C4-2B (cell line): ENCODE results near the gene MLXIP.

Experiments
- ZFX ChIP-seq: fragments of 450-650 bp; IDR thresholded peaks from 2 replicates; pipeline ENCODE4 v1.6.1; 2017
- TF ChIP-seq, protein P1 (sequence below): fragments of 450-650 bp; conservative IDR thresholded peaks from 2 replicates; pipeline ENCODE4 v1.5.1; 2017; ENCODE audit warnings: mild to moderate bottlenecking

DNA sequence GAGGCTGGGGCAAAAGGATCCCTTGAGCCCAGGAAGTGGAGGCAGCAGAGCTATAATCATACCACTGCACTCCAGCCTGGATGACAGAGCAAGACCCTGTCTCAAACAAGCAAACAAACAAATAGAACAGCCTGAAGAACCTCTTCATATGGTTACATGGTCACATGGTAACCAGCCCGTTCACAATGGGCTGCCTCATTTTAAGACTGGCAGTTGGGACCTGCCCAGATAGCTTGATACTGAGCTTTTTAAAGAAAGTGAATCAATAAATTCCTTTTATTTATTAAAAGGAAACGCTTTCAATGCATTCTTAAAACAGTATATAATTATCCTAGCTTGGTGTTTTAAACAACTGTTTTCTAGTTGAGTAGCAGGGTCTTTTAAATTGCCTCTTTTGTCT, 10.5 kb downstream of the MLXIP start:
- TF ChIP-seq, protein P1, sequence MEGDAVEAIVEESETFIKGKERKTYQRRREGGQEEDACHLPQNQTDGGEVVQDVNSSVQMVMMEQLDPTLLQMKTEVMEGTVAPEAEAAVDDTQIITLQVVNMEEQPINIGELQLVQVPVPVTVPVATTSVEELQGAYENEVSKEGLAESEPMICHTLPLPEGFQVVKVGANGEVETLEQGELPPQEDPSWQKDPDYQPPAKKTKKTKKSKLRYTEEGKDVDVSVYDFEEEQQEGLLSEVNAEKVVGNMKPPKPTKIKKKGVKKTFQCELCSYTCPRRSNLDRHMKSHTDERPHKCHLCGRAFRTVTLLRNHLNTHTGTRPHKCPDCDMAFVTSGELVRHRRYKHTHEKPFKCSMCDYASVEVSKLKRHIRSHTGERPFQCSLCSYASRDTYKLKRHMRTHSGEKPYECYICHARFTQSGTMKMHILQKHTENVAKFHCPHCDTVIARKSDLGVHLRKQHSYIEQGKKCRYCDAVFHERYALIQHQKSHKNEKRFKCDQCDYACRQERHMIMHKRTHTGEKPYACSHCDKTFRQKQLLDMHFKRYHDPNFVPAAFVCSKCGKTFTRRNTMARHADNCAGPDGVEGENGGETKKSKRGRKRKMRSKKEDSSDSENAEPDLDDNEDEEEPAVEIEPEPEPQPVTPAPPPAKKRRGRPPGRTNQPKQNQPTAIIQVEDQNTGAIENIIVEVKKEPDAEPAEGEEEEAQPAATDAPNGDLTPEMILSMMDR = no peak
- TF ChIP-seq ZFX = no peak
